Measurements from ENCODE around the gene RALBP1.

The RALBP1 gene

GRCh38 chr18:9565407-9565806, 90.1 kb downstream of the RALBP1 start:
- H3K4me3 ChIP-seq (replicated peaks; ENCODE audit: low read depth, low read length) = no peak overlapping the region
- no peak for DNase-seq (ENCODE audit: extremely low read depth, low read depth)
- TF ChIP-seq CTCF (IDR thresholded peaks at IDR 0.05; ENCODE audit: low read depth, low read length, missing control alignments) = no peak

- no peak for DNase-seq (ENCODE audit: extremely low read depth, low read depth)
- no peak overlapping the region for H3K4me3 ChIP-seq (replicated peaks; ENCODE audit: low read depth, low read length)
- TF ChIP-seq CTCF (IDR thresholded peaks at IDR 0.05; ENCODE audit: low read depth, low read length, missing control alignments) = no peak
Measured at GRCh38 chr18:9568186-9568585, 92.9 kb downstream of the RALBP1 start.

GRCh38 chr18:9569178-9569577, 93.9 kb downstream of the RALBP1 start:
- TF ChIP-seq CTCF (IDR thresholded peaks at IDR 0.05; ENCODE audit: low read depth, low read length, missing control alignments) = no peak
- H3K4me3 ChIP-seq (replicated peaks; ENCODE audit: low read depth, low read length) = no peak overlapping the region
- no peak for DNase-seq (ENCODE audit: extremely low read depth, low read depth)

- no peak overlapping the region for H3K4me3 ChIP-seq (replicated peaks; ENCODE audit: low read depth, low read length)
- no peak for TF ChIP-seq CTCF (IDR thresholded peaks at IDR 0.05; ENCODE audit: low read depth, low read length, missing control alignments)
- DNase-seq (ENCODE audit: extremely low read depth, low read depth) = no peak
Measured at GRCh38 chr18:9570255-9570654, 94.9 kb downstream of the RALBP1 start.

- no peak overlapping the region for H3K4me3 ChIP-seq (replicated peaks; ENCODE audit: low read depth, low read length)
- DNase-seq (ENCODE audit: extremely low read depth, low read depth) = no peak
- no peak for TF ChIP-seq CTCF (IDR thresholded peaks at IDR 0.05; ENCODE audit: low read depth, low read length, missing control alignments)
Measured at GRCh38 chr18:9571546-9571945, 96.2 kb downstream of the RALBP1 start.

- H3K4me3 ChIP-seq (replicated peaks; ENCODE audit: low read depth, low read length) = no peak overlapping the region
- no peak for TF ChIP-seq CTCF (IDR thresholded peaks at IDR 0.05; ENCODE audit: low read depth, low read length, missing control alignments)
- DNase-seq (ENCODE audit: extremely low read depth, low read depth) = no peak
Measured at GRCh38 chr18:9574473-9575115, 99.3 kb downstream of the RALBP1 start.

- DNase-seq (ENCODE audit: extremely low read depth, low read depth) = peak; percentile 87
- peak; percentile 76 for TF ChIP-seq CTCF (IDR thresholded peaks at IDR 0.05; ENCODE audit: low read depth, low read length, missing control alignments)
- H3K4me3 ChIP-seq (replicated peaks; ENCODE audit: low read depth, low read length) = no peak overlapping the region
Measured at GRCh38 chr18:9575558-9575957, 100.2 kb downstream of the RALBP1 start.

All from HFF-Myc (cell line).